Trophoblast cell (in vitro differentiated cells and primary cell): ENCODE results near the gene ATP9B.

Experiments used
- DNase-seq, 2 donors: peaks; one replicate each; pipeline ENCODE4 v3.0.0-alpha.2; 2016
- H2AFZ ChIP-seq: 2 replicates; pipeline ENCODE4 v1.6.1; 2013; ENCODE audit warnings: low read length, moderate library complexity, mild to moderate bottlenecking; ENCODE audit not compliant: insufficient read depth, poor library complexity
- H2AK5ac ChIP-seq: 2 replicates; pipeline ENCODE4 v1.6.1; 2013; ENCODE audit warnings: mild to moderate bottlenecking, low read length
- H2BK120ac ChIP-seq: 2 replicates; pipeline ENCODE4 v1.6.1; 2013; ENCODE audit warnings: low read length, mild to moderate bottlenecking, moderate library complexity; ENCODE audit not compliant: insufficient read depth, poor library complexity
- H2BK12ac ChIP-seq: 2 replicates; pipeline ENCODE4 v1.6.1; 2013; ENCODE audit warnings: mild to moderate bottlenecking, low read length, moderate library complexity
- H2BK5ac ChIP-seq: 2 replicates; pipeline ENCODE4 v1.6.1; 2013; ENCODE audit warnings: low read length, low read depth, moderate library complexity, mild to moderate bottlenecking; ENCODE audit not compliant: poor library complexity
- H3K14ac ChIP-seq: 2 replicates; pipeline ENCODE4 v1.6.1; 2013; ENCODE audit warnings: mild to moderate bottlenecking, low read length
- H3K18ac ChIP-seq: 2 replicates; pipeline ENCODE4 v1.6.1; 2013; ENCODE audit warnings: mild to moderate bottlenecking, low read length
- H3K23ac ChIP-seq: 2 replicates; pipeline ENCODE4 v1.6.1; 2013; ENCODE audit warnings: low read length
- H3K27ac ChIP-seq: 2 replicates; pipeline ENCODE4 v1.5.1; 2013; ENCODE audit warnings: low read depth, mild to moderate bottlenecking, inconsistent platforms, low read length, moderate library complexity
- H3K27me3 ChIP-seq: 2 replicates; pipeline ENCODE4 v1.6.1; 2013; ENCODE audit warnings: inconsistent platforms, mild to moderate bottlenecking, low read length, moderate library complexity; ENCODE audit not compliant: insufficient read depth
- H3K36me3 ChIP-seq, 2 experiments: 1 replicate in 1 of 2; 2 replicates in 1 of 2; pipeline ENCODE4 v1.6.1; 2013; ENCODE audit warnings: low read length in 2 of 2, mild to moderate bottlenecking in 2 of 2, moderate library complexity in 1 of 2; ENCODE audit not compliant: insufficient read depth in 2 of 2, control insufficient read depth in 1 of 2
- H3K4ac ChIP-seq: 2 replicates; pipeline ENCODE4 v1.6.1; 2013; ENCODE audit warnings: low read depth, mild to moderate bottlenecking, low read length, moderate library complexity
- H3K4me1 ChIP-seq, 2 experiments: 1 replicate in 1 of 2; 2 replicates in 1 of 2; pipeline ENCODE4 v1.6.1; 2013; ENCODE audit warnings: low read length in 2 of 2, mild to moderate bottlenecking in 2 of 2, moderate library complexity in 1 of 2; ENCODE audit not compliant: insufficient read depth in 2 of 2, control insufficient read depth in 1 of 2
- H3K4me2 ChIP-seq: 2 replicates; pipeline ENCODE4 v1.6.1; 2013; ENCODE audit warnings: inconsistent platforms, mild to moderate bottlenecking, low read length, moderate library complexity
- H3K4me3 ChIP-seq: 2 replicates; pipeline ENCODE4 v1.5.1; 2013; ENCODE audit warnings: mild to moderate bottlenecking, low read depth, low read length, inconsistent platforms
- H3K79me1 ChIP-seq: one replicate; pipeline ENCODE4 v1.6.1; 2013; ENCODE audit warnings: low read length
- H3K79me2 ChIP-seq: 2 replicates; pipeline ENCODE4 v1.6.1; 2013; ENCODE audit warnings: low read length, mild to moderate bottlenecking; ENCODE audit not compliant: control insufficient read depth, insufficient read depth, poor library complexity
- H3K9ac ChIP-seq: 2 replicates; pipeline ENCODE4 v1.6.1; 2013; ENCODE audit warnings: mild to moderate bottlenecking, low read length
- H3K9me3 ChIP-seq: 2 replicates; pipeline ENCODE4 v1.6.1; 2013; ENCODE audit warnings: low read depth, mild to moderate bottlenecking, control low read depth, inconsistent platforms, low read length; ENCODE audit not compliant: insufficient read depth
- H4K12ac ChIP-seq: 2 replicates; pipeline ENCODE4 v1.6.1; 2013; ENCODE audit warnings: low read depth, mild to moderate bottlenecking, low read length, moderate library complexity
- H4K8ac ChIP-seq: 2 replicates; pipeline ENCODE4 v1.6.1; 2013; ENCODE audit warnings: low read depth, mild to moderate bottlenecking, low read length, moderate library complexity
- H4K91ac ChIP-seq: one replicate; pipeline ENCODE4 v1.6.1; 2013; ENCODE audit warnings: low read depth, mild to moderate bottlenecking, low read length, moderate library complexity
- WGBS: extraction: QIAGEN DNeasy Blood & Tissue Kit; methylation state at CpG from one replicate; pipeline ENCODE4 v1.1.7; 2013; ENCODE audit warnings: missing lambda C conversion rate; ENCODE audit not compliant: insufficient read length, insufficient coverage; ENCODE audit errors: extremely low coverage; 5-methylcytosine and 5-hydroxymethylcytosine counted together

ATP9B gene

GRCh38 chr18:79026491-79026890 lies 42.7 kb upstream of the ATP9B start:
- H3K4me1 ChIP-seq: peaks cover 0 to 2% of the 10 kb centered on the region in 2 experiments
- no CpG with 5 or more reads among the region's 5 CpGs for WGBS
- H3K27me3 ChIP-seq: no peaks in the 10 kb centered on the region
- H3K4me2 ChIP-seq: no peak overlapping the region
- peaks cover 9% of the 10 kb centered on the region for H3K9me3 ChIP-seq
- H2BK120ac ChIP-seq: no peak overlapping the region
- no peak overlapping the region for H3K23ac ChIP-seq
- H3K18ac ChIP-seq: no peak overlapping the region
- no peak overlapping the region for H3K4me3 ChIP-seq
- H3K79me1 ChIP-seq: no peaks in the 10 kb centered on the region
- no peak overlapping the region for H3K4ac ChIP-seq
- H3K27ac ChIP-seq: no peak overlapping the region
- no peak overlapping the region for H4K12ac ChIP-seq
- H4K91ac ChIP-seq: no peak overlapping the region
- no peak overlapping the region for H3K9ac ChIP-seq
- no peak overlapping the region for H3K14ac ChIP-seq
- no peak overlapping the region for H4K8ac ChIP-seq
- no peaks in the 10 kb centered on the region for H3K36me3 ChIP-seq
- no peak overlapping the region for H2BK5ac ChIP-seq
- no peak overlapping the region for H2BK12ac ChIP-seq
- DNase-seq: no peak
- H3K79me2 ChIP-seq: no peaks in the 10 kb centered on the region
- H2AK5ac ChIP-seq: no peak overlapping the region
- no peak overlapping the region for H2AFZ ChIP-seq

GRCh38 chr18:79030680-79031079 lies 38.5 kb upstream of the ATP9B start:
- Histone ChIP-seq H3K36me3 (no peaks in the 10 kb centered on the region), H3K4me2 (no peak overlapping the region), H3K4me3 (peak overlapping the region; percentile 25), H3K4ac (no peak overlapping the region), H4K91ac (no peak overlapping the region), H4K12ac (no peak overlapping the region), H3K4me1 (peaks cover 0 to 2% of the 10 kb centered on the region in 2 experiments), H3K79me2 (no peaks in the 10 kb centered on the region), H3K27me3 (no peaks in the 10 kb centered on the region), H3K27ac (no peak overlapping the region), H3K79me1 (no peaks in the 10 kb centered on the region), H2AFZ (no peak overlapping the region), H2BK120ac (no peak overlapping the region), H2AK5ac (no peak overlapping the region), H4K8ac (no peak overlapping the region), H3K9ac (no peak overlapping the region), H3K23ac (no peak overlapping the region), H3K14ac (no peak overlapping the region), H2BK5ac (no peak overlapping the region), H2BK12ac (no peak overlapping the region), H3K9me3 (peaks cover 5% of the 10 kb centered on the region), H3K18ac (no peak overlapping the region)
- DNase-seq: peak in 1 of 2 donors; percentile 51
- WGBS: no CpG with 5 or more reads among the region's 9 CpGs

- WGBS: no CpG with 5 or more reads among the region's 5 CpGs
- H3K9ac ChIP-seq: no peak overlapping the region
- no peak for DNase-seq
- H2BK5ac ChIP-seq: no peak overlapping the region
- no peak overlapping the region for H3K18ac ChIP-seq
- no peak overlapping the region for H2BK12ac ChIP-seq
- no peak overlapping the region for H3K14ac ChIP-seq
- H3K4me3 ChIP-seq: no peak overlapping the region
- H3K9me3 ChIP-seq: peaks cover 9% of the 10 kb centered on the region
- no peak overlapping the region for H3K4ac ChIP-seq
- H3K79me2 ChIP-seq: no peaks in the 10 kb centered on the region
- H4K8ac ChIP-seq: no peak overlapping the region
- H3K36me3 ChIP-seq: no peaks in the 10 kb centered on the region
- H4K91ac ChIP-seq: no peak overlapping the region
- H2AFZ ChIP-seq: no peak overlapping the region
- no peak overlapping the region for H4K12ac ChIP-seq
- H2BK120ac ChIP-seq: no peak overlapping the region
- H2AK5ac ChIP-seq: no peak overlapping the region
- H3K4me1 ChIP-seq: no peaks in the 10 kb centered on the region
- no peak overlapping the region for H3K23ac ChIP-seq
- H3K27ac ChIP-seq: no peak overlapping the region
- no peaks in the 10 kb centered on the region for H3K27me3 ChIP-seq
- no peaks in the 10 kb centered on the region for H3K79me1 ChIP-seq
- no peak overlapping the region for H3K4me2 ChIP-seq
These were observed 26.9 kb upstream of the ATP9B start for GRCh38 chr18:79042276-79042675.

GRCh38 chr18:79043288-79043687 lies 25.9 kb upstream of the ATP9B start:
- no peak overlapping the region for H3K9ac ChIP-seq
- H3K4me3 ChIP-seq: no peak overlapping the region
- H3K79me1 ChIP-seq: no peaks in the 10 kb centered on the region
- H3K14ac ChIP-seq: no peak overlapping the region
- no peak overlapping the region for H3K4me2 ChIP-seq
- DNase-seq: no peak
- no peaks in the 10 kb centered on the region for H3K79me2 ChIP-seq
- no peak overlapping the region for H2BK120ac ChIP-seq
- H2AK5ac ChIP-seq: no peak overlapping the region
- no peak overlapping the region for H4K91ac ChIP-seq
- H2BK12ac ChIP-seq: no peak overlapping the region
- no peak overlapping the region for H3K27ac ChIP-seq
- H3K9me3 ChIP-seq: peaks cover 4% of the 10 kb centered on the region
- H2AFZ ChIP-seq: no peak overlapping the region
- no peak overlapping the region for H3K18ac ChIP-seq
- H4K8ac ChIP-seq: no peak overlapping the region
- H3K4me1 ChIP-seq: no peaks in the 10 kb centered on the region
- H4K12ac ChIP-seq: no peak overlapping the region
- no peaks in the 10 kb centered on the region for H3K27me3 ChIP-seq
- WGBS: 95% methylated on average over 2 of the region's 5 CpGs
- no peaks in the 10 kb centered on the region for H3K36me3 ChIP-seq
- no peak overlapping the region for H3K23ac ChIP-seq
- H3K4ac ChIP-seq: no peak overlapping the region
- H2BK5ac ChIP-seq: no peak overlapping the region
